Neural cell (in vitro differentiated cells): Measurements from ENCODE around the gene ATP5F1E.

Source experiments
- EP300 ChIP-seq: fragments of 450-650 bp; conservative IDR thresholded peaks from 2 replicates; pipeline ENCODE4 v1.6.1; 2014; ENCODE audit warnings: antibody characterized with exemption, mild to moderate bottlenecking, moderate library complexity; ENCODE audit not compliant: poor library complexity, severe bottlenecking
- EZH2 ChIP-seq: fragments of 200-600, 300-800 bp; shearing (Covaris generic), sonication (generic); IDR thresholded peaks from 2 replicates; pipeline ENCODE4 v1.6.1; 2014; ENCODE audit warnings: antibody characterized with exemption, low read length, borderline replicate concordance, mild to moderate bottlenecking; ENCODE audit not compliant: insufficient read depth, poor library complexity, severe bottlenecking
- MXI1 ChIP-seq: fragments of 450-650 bp; conservative IDR thresholded peaks from 2 replicates; pipeline ENCODE4 v1.6.1; 2014; ENCODE audit warnings: antibody characterized with exemption, mild to moderate bottlenecking; ENCODE audit not compliant: poor library complexity, severe bottlenecking
- POLR2AphosphoS5 ChIP-seq: IDR thresholded peaks from 2 replicates; pipeline ENCODE4 v1.6.1; 2012
- TAF1 ChIP-seq: IDR thresholded peaks from 2 replicates; pipeline ENCODE4 v1.6.1; 2012; ENCODE audit warnings: low read depth
- TF ChIP-seq, protein P1 (sequence below): fragments of 450-650 bp; IDR thresholded peaks from 2 replicates; pipeline ENCODE4 v1.5.1; 2014; ENCODE audit warnings: antibody characterized with exemption, mild to moderate bottlenecking, moderate library complexity; ENCODE audit not compliant: poor library complexity, severe bottlenecking
- TF ChIP-seq, protein P2 (sequence below): IDR thresholded peaks from 2 replicates; pipeline ENCODE4 v1.6.1; 2012; ENCODE audit warnings: borderline replicate concordance

DNA sequence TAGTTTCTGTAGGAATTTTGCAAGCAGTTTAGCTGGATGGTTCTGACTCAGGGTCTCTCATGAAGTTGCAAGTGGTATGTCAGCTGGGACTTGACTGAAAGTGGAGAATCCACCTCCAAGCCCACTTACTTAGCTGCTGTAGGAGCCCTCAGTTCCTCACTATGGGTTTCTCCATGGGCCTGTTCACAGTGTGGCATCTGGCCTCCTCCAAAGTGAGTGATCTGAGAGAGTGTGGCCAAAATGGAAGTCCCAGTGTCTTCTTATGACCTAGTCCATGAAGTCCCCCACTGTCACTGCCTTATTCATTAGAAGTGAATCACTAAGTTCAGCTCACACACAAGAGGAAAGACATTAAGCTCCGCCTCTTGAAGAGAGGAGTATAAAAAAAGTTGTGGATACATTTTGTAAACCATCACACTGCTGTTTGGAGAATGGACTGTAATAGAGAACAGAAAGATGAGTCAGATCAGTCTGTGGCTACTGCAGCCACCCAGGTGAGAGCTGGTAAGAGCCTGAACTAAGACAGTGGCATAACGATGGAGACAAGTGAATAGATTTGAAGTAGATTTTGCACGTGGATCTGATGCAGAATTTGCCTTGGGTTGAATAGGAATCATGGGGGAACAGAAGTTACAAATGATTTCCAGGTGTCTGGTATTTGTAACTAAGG is 55.9 kb downstream of the ATP5F1E start:
- TF ChIP-seq POLR2AphosphoS5 (no peak), EP300 (no peak), EZH2 (no peak), MXI1 (no peak), TAF1 (no peak)
- TF ChIP-seq, protein P1, sequence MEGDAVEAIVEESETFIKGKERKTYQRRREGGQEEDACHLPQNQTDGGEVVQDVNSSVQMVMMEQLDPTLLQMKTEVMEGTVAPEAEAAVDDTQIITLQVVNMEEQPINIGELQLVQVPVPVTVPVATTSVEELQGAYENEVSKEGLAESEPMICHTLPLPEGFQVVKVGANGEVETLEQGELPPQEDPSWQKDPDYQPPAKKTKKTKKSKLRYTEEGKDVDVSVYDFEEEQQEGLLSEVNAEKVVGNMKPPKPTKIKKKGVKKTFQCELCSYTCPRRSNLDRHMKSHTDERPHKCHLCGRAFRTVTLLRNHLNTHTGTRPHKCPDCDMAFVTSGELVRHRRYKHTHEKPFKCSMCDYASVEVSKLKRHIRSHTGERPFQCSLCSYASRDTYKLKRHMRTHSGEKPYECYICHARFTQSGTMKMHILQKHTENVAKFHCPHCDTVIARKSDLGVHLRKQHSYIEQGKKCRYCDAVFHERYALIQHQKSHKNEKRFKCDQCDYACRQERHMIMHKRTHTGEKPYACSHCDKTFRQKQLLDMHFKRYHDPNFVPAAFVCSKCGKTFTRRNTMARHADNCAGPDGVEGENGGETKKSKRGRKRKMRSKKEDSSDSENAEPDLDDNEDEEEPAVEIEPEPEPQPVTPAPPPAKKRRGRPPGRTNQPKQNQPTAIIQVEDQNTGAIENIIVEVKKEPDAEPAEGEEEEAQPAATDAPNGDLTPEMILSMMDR: no peak
- TF ChIP-seq, protein P2, sequence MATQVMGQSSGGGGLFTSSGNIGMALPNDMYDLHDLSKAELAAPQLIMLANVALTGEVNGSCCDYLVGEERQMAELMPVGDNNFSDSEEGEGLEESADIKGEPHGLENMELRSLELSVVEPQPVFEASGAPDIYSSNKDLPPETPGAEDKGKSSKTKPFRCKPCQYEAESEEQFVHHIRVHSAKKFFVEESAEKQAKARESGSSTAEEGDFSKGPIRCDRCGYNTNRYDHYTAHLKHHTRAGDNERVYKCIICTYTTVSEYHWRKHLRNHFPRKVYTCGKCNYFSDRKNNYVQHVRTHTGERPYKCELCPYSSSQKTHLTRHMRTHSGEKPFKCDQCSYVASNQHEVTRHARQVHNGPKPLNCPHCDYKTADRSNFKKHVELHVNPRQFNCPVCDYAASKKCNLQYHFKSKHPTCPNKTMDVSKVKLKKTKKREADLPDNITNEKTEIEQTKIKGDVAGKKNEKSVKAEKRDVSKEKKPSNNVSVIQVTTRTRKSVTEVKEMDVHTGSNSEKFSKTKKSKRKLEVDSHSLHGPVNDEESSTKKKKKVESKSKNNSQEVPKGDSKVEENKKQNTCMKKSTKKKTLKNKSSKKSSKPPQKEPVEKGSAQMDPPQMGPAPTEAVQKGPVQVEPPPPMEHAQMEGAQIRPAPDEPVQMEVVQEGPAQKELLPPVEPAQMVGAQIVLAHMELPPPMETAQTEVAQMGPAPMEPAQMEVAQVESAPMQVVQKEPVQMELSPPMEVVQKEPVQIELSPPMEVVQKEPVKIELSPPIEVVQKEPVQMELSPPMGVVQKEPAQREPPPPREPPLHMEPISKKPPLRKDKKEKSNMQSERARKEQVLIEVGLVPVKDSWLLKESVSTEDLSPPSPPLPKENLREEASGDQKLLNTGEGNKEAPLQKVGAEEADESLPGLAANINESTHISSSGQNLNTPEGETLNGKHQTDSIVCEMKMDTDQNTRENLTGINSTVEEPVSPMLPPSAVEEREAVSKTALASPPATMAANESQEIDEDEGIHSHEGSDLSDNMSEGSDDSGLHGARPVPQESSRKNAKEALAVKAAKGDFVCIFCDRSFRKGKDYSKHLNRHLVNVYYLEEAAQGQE: no peak
